H9 (cell line): ENCODE data around the gene KCNJ1. TPM values are rescaled to one million over a fixed set of nuclear protein-coding genes. Genes with fewer than 3 reads are reported as not detected.

ENCODE experiments used
- DNase-seq: peaks from one replicate; pipeline ENCODE4 v3.0.0-alpha.2; 2017
- H2AFZ ChIP-seq: one replicate; pipeline ENCODE4 v1.6.1; 2013; ENCODE audit warnings: mild to moderate bottlenecking, low read length, control low read depth, moderate library complexity
- H2AK5ac ChIP-seq: 2 replicates; pipeline ENCODE4 v1.6.1; 2013; ENCODE audit warnings: low read length, control low read depth, mixed read lengths; ENCODE audit not compliant: insufficient read length
- H2BK120ac ChIP-seq: one replicate; pipeline ENCODE4 v1.6.1; 2013; ENCODE audit warnings: low read depth, mild to moderate bottlenecking, low read length, control low read depth, inconsistent platforms; ENCODE audit not compliant: poor library complexity, severe bottlenecking
- H2BK12ac ChIP-seq: 2 replicates; pipeline ENCODE4 v1.6.1; 2013; ENCODE audit warnings: low read length, control low read depth, mixed read lengths, low read depth; ENCODE audit not compliant: insufficient read length
- H2BK15ac ChIP-seq: 2 replicates; pipeline ENCODE4 v1.6.1; 2013; ENCODE audit warnings: low read depth, low read length, control low read depth
- H2BK20ac ChIP-seq: one replicate; pipeline ENCODE4 v1.6.1; 2013; ENCODE audit warnings: low read depth, mild to moderate bottlenecking, low read length, control low read depth, inconsistent platforms; ENCODE audit not compliant: poor library complexity, severe bottlenecking
- H2BK5ac ChIP-seq: 2 replicates; pipeline ENCODE4 v1.6.1; 2013; ENCODE audit warnings: low read length, control low read depth, mixed read lengths; ENCODE audit not compliant: insufficient read length
- H3K14ac ChIP-seq: 2 replicates; pipeline ENCODE4 v1.6.1; 2013; ENCODE audit warnings: low read length, control low read depth; ENCODE audit not compliant: insufficient read depth
- H3K18ac ChIP-seq: 2 replicates; pipeline ENCODE4 v1.6.1; 2013; ENCODE audit warnings: low read depth, mild to moderate bottlenecking, mixed read lengths, low read length, control low read depth; ENCODE audit not compliant: insufficient read length
- H3K23ac ChIP-seq: 2 replicates; pipeline ENCODE4 v1.6.1; 2013; ENCODE audit warnings: low read length, control low read depth, mixed read lengths, low read depth; ENCODE audit not compliant: insufficient read length
- H3K23me2 ChIP-seq: 2 replicates; pipeline ENCODE4 v1.6.1; 2013; ENCODE audit warnings: low read depth, mild to moderate bottlenecking, mixed read lengths, low read length, control low read depth; ENCODE audit not compliant: insufficient read length, poor library complexity, severe bottlenecking
- H3K27ac ChIP-seq: 2 replicates; pipeline ENCODE4 v1.5.1; 2013; ENCODE audit warnings: low read length, control low read depth, mixed read lengths, low read depth; ENCODE audit not compliant: insufficient read length
- H3K27me3 ChIP-seq: 2 replicates; pipeline ENCODE4 v1.6.1; 2013; ENCODE audit warnings: low read length, control low read depth, inconsistent platforms; ENCODE audit not compliant: insufficient read depth
- H3K4ac ChIP-seq: 2 replicates; pipeline ENCODE4 v1.6.1; 2013; ENCODE audit warnings: low read depth, mild to moderate bottlenecking, control low read depth, inconsistent platforms, low read length, moderate library complexity
- H3K4me1 ChIP-seq: 2 replicates; pipeline ENCODE4 v1.6.1; 2013; ENCODE audit warnings: low read length, control low read depth, inconsistent platforms; ENCODE audit not compliant: insufficient read depth
- H3K4me2 ChIP-seq: 2 replicates; pipeline ENCODE4 v1.6.1; 2013; ENCODE audit warnings: low read length, control low read depth, mixed read lengths; ENCODE audit not compliant: insufficient read length, insufficient read depth
- H3K56ac ChIP-seq: 2 replicates; pipeline ENCODE4 v1.6.1; 2013; ENCODE audit warnings: low read depth, mild to moderate bottlenecking, mixed read lengths, low read length, control low read depth; ENCODE audit not compliant: insufficient read length
- H3K79me1 ChIP-seq: 2 replicates; pipeline ENCODE4 v1.6.1; 2013; ENCODE audit warnings: low read depth, mild to moderate bottlenecking, moderate library complexity, low read length, control low read depth, inconsistent platforms; ENCODE audit not compliant: insufficient read depth, poor library complexity, severe bottlenecking
- H3K79me2 ChIP-seq: 2 replicates; pipeline ENCODE4 v1.6.1; 2013; ENCODE audit warnings: low read length, control low read depth, inconsistent platforms; ENCODE audit not compliant: insufficient read depth
- H3K9ac ChIP-seq: 2 replicates; pipeline ENCODE4 v1.6.1; 2013; ENCODE audit warnings: low read length, control low read depth, mixed read lengths; ENCODE audit not compliant: insufficient read length; ENCODE audit errors: extremely low read depth
- H3K9me3 ChIP-seq: one replicate; pipeline ENCODE4 v1.6.1; 2013; ENCODE audit warnings: low read depth, low read length, inconsistent platforms; ENCODE audit not compliant: control insufficient read depth
- H3T11ph ChIP-seq: one replicate; pipeline ENCODE4 v1.6.1; 2013; ENCODE audit warnings: mild to moderate bottlenecking, low read length, control low read depth, inconsistent platforms
- H4K20me1 ChIP-seq: one replicate; pipeline ENCODE4 v1.6.1; 2013; ENCODE audit not compliant: control insufficient read depth, insufficient read length, insufficient read depth
- H4K5ac ChIP-seq: 2 replicates; pipeline ENCODE4 v1.6.1; 2013; ENCODE audit warnings: low read depth, mild to moderate bottlenecking, mixed read lengths, low read length, control low read depth; ENCODE audit not compliant: insufficient read length
- H4K8ac ChIP-seq: replicated peaks from 2 replicates; pipeline ENCODE4 v1.6.1; 2013; ENCODE audit warnings: low read length, control low read depth, mixed read lengths, low read depth; ENCODE audit not compliant: insufficient read length
- H4K91ac ChIP-seq: 2 replicates; pipeline ENCODE4 v1.6.1; 2013; ENCODE audit warnings: low read depth, mild to moderate bottlenecking, moderate library complexity, mixed read lengths, low read length, control low read depth; ENCODE audit not compliant: insufficient read length
- H3K27ac Mint-ChIP-seq, 3 experiments: 2 replicates in 2 of 3; 3 replicates in 1 of 3; pipeline ENCODE4 v1.8.0; 2020 to 2021; ENCODE audit warnings: mixed read lengths in 3 of 3, mild to moderate bottlenecking in 1 of 3, moderate library complexity in 1 of 3
- H3K27me3 Mint-ChIP-seq: 2 replicates; pipeline ENCODE4 v1.8.0; 2021; ENCODE audit warnings: low read depth, mild to moderate bottlenecking, moderate library complexity, mixed read lengths
- H3K36me3 Mint-ChIP-seq, 3 experiments: 2 replicates in 2 of 3; 3 replicates in 1 of 3; pipeline ENCODE4 v1.8.0; 2020 to 2021; ENCODE audit warnings: low read depth in 3 of 3, mixed read lengths in 3 of 3; ENCODE audit not compliant: insufficient read depth in 1 of 3
- H3K4me1 Mint-ChIP-seq, 2 experiments: 2 replicates each; pipeline ENCODE4 v1.8.0; 2020; ENCODE audit warnings: mixed read lengths in 2 of 2
- H3K4me3 Mint-ChIP-seq, 2 experiments: 2 replicates in 1 of 2; 3 replicates in 1 of 2; pipeline ENCODE4 v1.8.0; 2020 to 2021; ENCODE audit warnings: mild to moderate bottlenecking in 2 of 2, mixed read lengths in 2 of 2, moderate library complexity in 1 of 2
- H3K9me3 Mint-ChIP-seq, 2 experiments: 2 replicates in 1 of 2; 3 replicates in 1 of 2; pipeline ENCODE4 v1.8.0; 2020; ENCODE audit warnings: mild to moderate bottlenecking in 2 of 2, mixed read lengths in 2 of 2, moderate library complexity in 1 of 2
- WGBS: extraction: QIAGEN DNeasy Blood & Tissue Kit; methylation state at CpG from one replicate; pipeline ENCODE4 v1.1.7; 2013; ENCODE audit warnings: missing lambda C conversion rate, low lambda C conversion rate, mixed read lengths; ENCODE audit not compliant: insufficient read length; ENCODE audit errors: extremely low coverage; 5-methylcytosine and 5-hydroxymethylcytosine counted together
- total RNA-seq: library from RNA; stranded (reverse); gene quantifications from 2 replicates; pipeline ENCODE4 v1.2.1, GENCODE V29; 2021
- TF ChIP-seq, protein P1 (sequence below): fragments of 200-600 bp; sonication (generic); conservative IDR thresholded peaks from 3 replicates; pipeline ENCODE4 v1.8.0; 2021; ENCODE audit warnings: antibody characterized with exemption, mild to moderate bottlenecking

The KCNJ1 gene
- total RNA-seq, 1 experiment from 2014 or later: not detected

DNA sequence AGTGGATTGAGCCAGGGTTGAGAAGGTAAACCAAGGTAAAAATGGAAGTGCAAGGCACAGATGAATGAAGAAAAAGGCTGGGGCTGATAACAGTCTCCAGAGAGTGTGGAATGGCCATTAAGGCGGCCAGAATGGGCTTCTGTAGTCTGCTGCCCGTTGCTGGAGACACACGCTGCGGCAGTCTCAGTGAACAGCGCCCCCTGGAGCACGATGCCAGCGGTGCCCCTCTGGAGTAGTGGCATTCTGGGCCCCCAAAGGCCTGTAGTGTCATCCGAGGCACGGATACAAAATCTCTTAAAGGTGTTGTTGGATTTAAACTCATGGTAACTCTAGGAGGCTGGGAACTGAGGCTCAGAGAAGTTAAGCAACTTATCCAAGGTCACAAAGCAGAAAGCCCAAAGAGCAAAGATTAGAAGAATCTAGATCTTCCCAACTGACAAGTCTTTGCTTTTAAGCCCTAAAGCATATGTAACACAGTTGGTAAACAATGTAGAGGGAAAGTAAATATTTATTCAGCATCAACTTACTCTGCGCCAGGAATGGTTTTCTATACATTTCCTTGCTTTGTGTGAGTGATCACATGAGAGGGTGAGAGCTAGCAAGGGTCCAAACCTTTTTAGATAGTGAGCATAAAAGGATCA, 18.2 kb downstream of the KCNJ1 start:
- no peak overlapping the region for H4K5ac ChIP-seq
- H3K27me3 ChIP-seq: no peaks in the 10 kb centered on the region
- H3K4me2 ChIP-seq: no peak overlapping the region
- no peak overlapping the region for H3K4me3 Mint-ChIP-seq
- H2BK20ac ChIP-seq: no peak overlapping the region
- H2AK5ac ChIP-seq: no peak overlapping the region
- H3K27ac Mint-ChIP-seq: peak overlapping the region in 1 of 3 experiments; percentile 48; a peak in 1 of 7 replicates
- H3K36me3 Mint-ChIP-seq: no peaks in the 10 kb centered on the region
- no peaks in the 10 kb centered on the region for H3K4me1 ChIP-seq
- no peaks in the 10 kb centered on the region for H3K9me3 ChIP-seq
- no peaks in the 10 kb centered on the region for H3K79me2 ChIP-seq
- H2AFZ ChIP-seq: no peak overlapping the region
- H3K18ac ChIP-seq: no peak overlapping the region
- no peak overlapping the region for H3K23ac ChIP-seq
- no peak overlapping the region for H3K4ac ChIP-seq
- peaks cover 3% of the 10 kb centered on the region; the same call in 1 of the 2 replicates for H3K27me3 Mint-ChIP-seq
- no peak overlapping the region for H2BK120ac ChIP-seq
- H4K8ac ChIP-seq: no peak overlapping the region
- H3K27ac ChIP-seq: no peak overlapping the region
- TF ChIP-seq, protein P1, sequence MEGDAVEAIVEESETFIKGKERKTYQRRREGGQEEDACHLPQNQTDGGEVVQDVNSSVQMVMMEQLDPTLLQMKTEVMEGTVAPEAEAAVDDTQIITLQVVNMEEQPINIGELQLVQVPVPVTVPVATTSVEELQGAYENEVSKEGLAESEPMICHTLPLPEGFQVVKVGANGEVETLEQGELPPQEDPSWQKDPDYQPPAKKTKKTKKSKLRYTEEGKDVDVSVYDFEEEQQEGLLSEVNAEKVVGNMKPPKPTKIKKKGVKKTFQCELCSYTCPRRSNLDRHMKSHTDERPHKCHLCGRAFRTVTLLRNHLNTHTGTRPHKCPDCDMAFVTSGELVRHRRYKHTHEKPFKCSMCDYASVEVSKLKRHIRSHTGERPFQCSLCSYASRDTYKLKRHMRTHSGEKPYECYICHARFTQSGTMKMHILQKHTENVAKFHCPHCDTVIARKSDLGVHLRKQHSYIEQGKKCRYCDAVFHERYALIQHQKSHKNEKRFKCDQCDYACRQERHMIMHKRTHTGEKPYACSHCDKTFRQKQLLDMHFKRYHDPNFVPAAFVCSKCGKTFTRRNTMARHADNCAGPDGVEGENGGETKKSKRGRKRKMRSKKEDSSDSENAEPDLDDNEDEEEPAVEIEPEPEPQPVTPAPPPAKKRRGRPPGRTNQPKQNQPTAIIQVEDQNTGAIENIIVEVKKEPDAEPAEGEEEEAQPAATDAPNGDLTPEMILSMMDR: peak; percentile 97
- no peak overlapping the region for H3K9ac ChIP-seq
- no peak overlapping the region for H2BK15ac ChIP-seq
- no peak overlapping the region for H2BK5ac ChIP-seq
- no CpG with 5 or more reads among the region's 10 CpGs for WGBS
- H3K79me1 ChIP-seq: no peaks in the 10 kb centered on the region
- H3K23me2 ChIP-seq: no peaks in the 10 kb centered on the region
- peaks cover 0 to 10% of the 10 kb centered on the region in 2 experiments; a peak in 1 of 4 replicates for H3K4me1 Mint-ChIP-seq
- H3K14ac ChIP-seq: no peak overlapping the region
- peak; percentile 88 for DNase-seq
- no peak overlapping the region for H4K91ac ChIP-seq
- no peak overlapping the region for H2BK12ac ChIP-seq
- no peak overlapping the region for H3K56ac ChIP-seq
- no peaks in the 10 kb centered on the region for H3K9me3 Mint-ChIP-seq
- no peak overlapping the region for H3T11ph ChIP-seq
- H4K20me1 ChIP-seq: no peaks in the 10 kb centered on the region
